ENCODE data around the gene CSNK1G1.

The CSNK1G1 gene

DNA sequence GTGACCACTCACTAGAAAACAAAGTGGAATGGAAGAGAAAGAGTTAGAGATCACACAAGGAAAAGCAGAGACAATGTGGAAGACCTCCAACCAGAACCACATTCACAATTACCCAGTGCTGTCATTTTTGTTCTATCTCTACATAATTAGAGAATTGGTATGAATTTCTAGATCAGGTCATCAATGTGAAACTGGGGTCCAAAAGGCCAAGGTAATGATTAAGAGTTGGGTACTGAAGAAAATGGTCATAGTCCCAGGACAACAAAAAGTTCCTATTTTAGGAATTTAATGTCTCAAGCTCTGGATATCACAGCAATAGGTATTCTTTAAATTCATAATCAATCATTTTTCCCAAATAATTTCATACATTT, 108.5 kb downstream of the CSNK1G1 start:
- H3K4me3 ChIP-seq (ENCODE audit: control insufficient read depth, low read depth, low read length): no peak overlapping the region
- TF ChIP-seq, protein P1, sequence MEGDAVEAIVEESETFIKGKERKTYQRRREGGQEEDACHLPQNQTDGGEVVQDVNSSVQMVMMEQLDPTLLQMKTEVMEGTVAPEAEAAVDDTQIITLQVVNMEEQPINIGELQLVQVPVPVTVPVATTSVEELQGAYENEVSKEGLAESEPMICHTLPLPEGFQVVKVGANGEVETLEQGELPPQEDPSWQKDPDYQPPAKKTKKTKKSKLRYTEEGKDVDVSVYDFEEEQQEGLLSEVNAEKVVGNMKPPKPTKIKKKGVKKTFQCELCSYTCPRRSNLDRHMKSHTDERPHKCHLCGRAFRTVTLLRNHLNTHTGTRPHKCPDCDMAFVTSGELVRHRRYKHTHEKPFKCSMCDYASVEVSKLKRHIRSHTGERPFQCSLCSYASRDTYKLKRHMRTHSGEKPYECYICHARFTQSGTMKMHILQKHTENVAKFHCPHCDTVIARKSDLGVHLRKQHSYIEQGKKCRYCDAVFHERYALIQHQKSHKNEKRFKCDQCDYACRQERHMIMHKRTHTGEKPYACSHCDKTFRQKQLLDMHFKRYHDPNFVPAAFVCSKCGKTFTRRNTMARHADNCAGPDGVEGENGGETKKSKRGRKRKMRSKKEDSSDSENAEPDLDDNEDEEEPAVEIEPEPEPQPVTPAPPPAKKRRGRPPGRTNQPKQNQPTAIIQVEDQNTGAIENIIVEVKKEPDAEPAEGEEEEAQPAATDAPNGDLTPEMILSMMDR (IDR thresholded peaks at IDR 0.05; ENCODE audit: control insufficient read depth, insufficient read depth, low read depth, low read length, missing control alignments): no peak
- DNase-seq (ENCODE audit: low read depth): no peak

DNA sequence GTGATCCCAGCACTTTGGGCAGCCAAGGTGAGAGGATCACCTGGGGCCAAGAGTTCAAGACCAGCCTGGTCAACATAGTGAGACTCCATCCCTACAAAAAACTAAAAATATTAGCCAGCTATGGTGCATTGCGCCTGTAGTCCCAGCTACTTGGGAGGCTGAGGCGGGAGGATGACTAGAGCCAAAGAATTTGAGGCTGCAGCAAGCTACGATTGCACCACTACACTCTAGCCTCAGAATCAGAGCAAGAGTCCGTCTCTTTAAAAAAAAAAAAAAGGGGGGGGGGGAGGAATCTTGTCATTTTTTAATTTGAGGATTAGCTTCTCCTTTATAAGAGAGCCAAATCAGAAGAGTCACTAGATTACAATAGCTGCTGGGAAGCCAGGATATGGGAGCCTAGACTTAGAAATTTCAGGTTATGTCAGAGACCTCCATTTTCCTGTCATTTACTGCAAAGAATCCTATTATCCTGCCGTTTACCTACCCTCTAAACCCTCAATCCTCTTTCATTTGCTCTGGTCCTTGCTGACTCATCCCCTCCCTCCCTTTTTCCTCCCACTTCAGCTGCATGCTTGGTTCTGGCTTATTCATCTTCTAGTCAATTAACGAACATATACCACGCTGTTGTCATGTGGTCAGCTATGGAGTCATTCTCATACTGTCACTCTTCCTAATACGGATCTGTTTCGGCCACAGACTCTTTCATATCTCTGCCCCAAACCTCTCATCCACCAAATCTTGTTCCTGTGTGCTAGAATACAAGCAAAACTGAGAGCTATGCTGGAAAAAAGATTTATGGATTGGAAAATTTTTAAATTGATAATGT, 109.4 kb downstream of the CSNK1G1 start:
- peak; percentile 41 for DNase-seq (ENCODE audit: low read depth)
- no peak overlapping the region for H3K4me3 ChIP-seq (ENCODE audit: control insufficient read depth, low read depth, low read length)
- TF ChIP-seq, protein P1 (IDR thresholded peaks at IDR 0.05; ENCODE audit: control insufficient read depth, insufficient read depth, low read depth, low read length, missing control alignments): no peak

DNA sequence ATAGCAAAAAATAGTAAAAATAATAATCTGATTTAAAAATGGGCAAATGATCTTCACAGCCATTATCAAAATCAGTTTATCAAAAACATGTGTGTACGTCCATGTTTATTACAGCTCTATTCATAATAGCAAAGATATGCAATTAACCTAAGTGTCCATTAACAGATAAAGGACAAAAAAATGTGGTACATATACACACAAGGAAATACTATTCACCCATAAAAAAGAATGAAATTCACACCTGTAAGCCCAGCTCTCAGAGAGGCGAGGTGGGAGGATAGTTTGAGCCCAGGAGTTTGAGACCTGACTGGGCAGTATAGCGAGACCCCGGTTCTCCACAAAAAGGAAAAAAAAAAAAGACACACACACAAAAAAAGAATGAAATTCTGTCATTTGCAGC, 110.6 kb downstream of the CSNK1G1 start:
- DNase-seq (ENCODE audit: low read depth): no peak
- no peak overlapping the region for H3K4me3 ChIP-seq (ENCODE audit: control insufficient read depth, low read depth, low read length)
- TF ChIP-seq, protein P1 (IDR thresholded peaks at IDR 0.05; ENCODE audit: control insufficient read depth, insufficient read depth, low read depth, low read length, missing control alignments): no peak

DNA sequence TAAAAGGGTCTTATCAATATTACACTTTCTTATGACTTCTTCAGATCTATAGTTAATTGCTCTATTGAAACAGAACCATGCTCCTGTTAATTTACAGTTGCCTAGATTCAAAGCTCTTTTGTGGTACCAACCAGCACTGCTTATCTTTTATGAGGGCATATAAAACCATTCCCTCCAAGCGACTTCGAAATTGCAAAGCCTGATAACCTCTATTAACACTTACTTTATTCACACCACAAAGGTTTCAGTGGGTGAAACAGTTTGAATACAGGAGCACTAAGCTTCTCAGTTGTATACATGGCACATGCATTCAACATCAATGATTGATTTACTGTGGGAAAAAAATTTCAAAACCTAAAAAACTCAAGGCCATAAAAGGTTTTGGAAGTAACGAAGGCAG, 118.3 kb downstream of the CSNK1G1 start:
- TF ChIP-seq, protein P1 (IDR thresholded peaks at IDR 0.05; ENCODE audit: control insufficient read depth, insufficient read depth, low read depth, low read length, missing control alignments): no peak
- DNase-seq (ENCODE audit: low read depth): no peak

DNA sequence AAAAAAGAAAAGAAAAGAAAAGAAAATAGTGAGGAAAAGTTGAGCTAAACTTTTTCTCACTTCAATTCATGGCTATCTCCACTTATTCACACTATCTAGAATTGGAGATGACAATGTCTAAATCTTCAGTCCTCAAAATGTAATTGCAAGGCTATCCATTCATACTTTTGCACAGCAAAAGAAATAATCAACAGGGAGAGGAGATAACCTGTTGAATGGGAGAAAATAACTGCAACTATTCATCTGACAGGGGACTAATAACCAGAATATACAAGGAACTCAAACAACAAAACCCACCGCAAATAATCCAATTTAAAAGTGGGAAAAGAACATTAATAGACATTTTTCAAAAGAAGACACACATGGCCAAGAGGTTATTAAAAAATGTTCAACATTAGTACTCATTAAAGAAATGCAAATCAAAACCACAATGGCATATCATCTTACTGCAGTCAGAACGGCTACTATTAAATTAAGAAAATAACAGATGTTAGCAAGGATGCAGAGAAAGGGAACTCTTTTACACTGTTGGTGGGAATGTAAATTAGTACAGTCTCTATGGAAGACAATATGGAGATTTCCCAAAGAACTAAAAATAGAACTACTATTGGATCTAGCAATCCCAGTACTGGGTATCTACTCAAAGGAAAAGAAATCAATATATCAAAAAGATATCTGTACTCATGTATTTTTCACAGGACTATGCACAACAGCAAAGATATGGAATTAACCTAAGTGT, 119.6 kb downstream of the CSNK1G1 start:
- TF ChIP-seq, protein P1 (IDR thresholded peaks at IDR 0.05; ENCODE audit: control insufficient read depth, insufficient read depth, low read depth, low read length, missing control alignments): no peak
- no peak overlapping the region for H3K4me3 ChIP-seq (ENCODE audit: control insufficient read depth, low read depth, low read length)

More for the DNA sequence above, 118.3 kb downstream of the CSNK1G1 start:
- no peak overlapping the region for H3K4me3 ChIP-seq (ENCODE audit: control insufficient read depth, low read depth, low read length)

DNA sequence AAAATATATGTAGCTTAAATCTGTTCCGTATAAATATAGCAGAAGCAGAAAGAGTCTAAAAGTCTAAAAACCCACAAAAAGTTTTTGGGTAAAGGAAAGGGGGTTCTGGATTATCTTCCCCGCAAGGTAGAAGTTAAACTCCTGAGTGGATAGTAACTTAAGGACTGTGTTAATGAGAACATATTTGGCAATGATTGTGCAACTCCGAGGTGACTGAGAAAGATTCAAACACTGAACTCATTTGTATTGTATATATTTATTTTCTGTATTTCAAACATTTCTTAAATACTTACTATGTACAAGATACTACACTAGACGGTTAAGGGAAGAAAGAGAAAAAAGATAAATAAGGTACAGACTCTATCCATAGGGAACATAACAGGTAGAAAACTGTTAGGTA, 120.4 kb downstream of the CSNK1G1 start:
- DNase-seq (ENCODE audit: low read depth): no peak
- TF ChIP-seq, protein P1 (IDR thresholded peaks at IDR 0.05; ENCODE audit: control insufficient read depth, insufficient read depth, low read depth, low read length, missing control alignments): no peak
- no peak overlapping the region for H3K4me3 ChIP-seq (ENCODE audit: control insufficient read depth, low read depth, low read length)

More for the DNA sequence above, 119.6 kb downstream of the CSNK1G1 start:
- DNase-seq (ENCODE audit: low read depth): no peak
